HEK293 (cell line): Measurements from ENCODE around the gene GRK7.

Experiments
- SP2 ChIP-seq: fragments of 450-650 bp; formaldehyde crosslinking; IDR thresholded peaks from 2 replicates; pipeline ENCODE4 v1.5.1; 2016; ENCODE audit warnings: missing biosample characterization, missing genetic modification characterization
- TCF7L2 ChIP-seq: IDR thresholded peaks from 2 replicates; pipeline ENCODE4 v1.6.1; 2011; ENCODE audit warnings: low read depth, mild to moderate bottlenecking, inconsistent platforms, low read length, moderate library complexity, borderline replicate concordance
- ZEB2 ChIP-seq: fragments of 450-650 bp; formaldehyde crosslinking; IDR thresholded peaks from 2 replicates; pipeline ENCODE4 v1.5.1; 2016; ENCODE audit warnings: missing biosample characterization, missing genetic modification characterization
- ZFP41 ChIP-seq: fragments of 450-650 bp; formaldehyde crosslinking; IDR thresholded peaks from 2 replicates; pipeline ENCODE4 v1.5.1; 2016; ENCODE audit warnings: missing biosample characterization, missing genetic modification characterization, borderline replicate concordance
- ZNF302 ChIP-seq: fragments of 450-650 bp; formaldehyde crosslinking; IDR thresholded peaks from 2 replicates; pipeline ENCODE4 v1.5.1; 2016; ENCODE audit warnings: missing biosample characterization, missing genetic modification characterization, low read depth
- ZNF596 ChIP-seq: fragments of 450-650 bp; IDR thresholded peaks from 2 replicates; pipeline ENCODE4 v1.5.0; 2018; ENCODE audit warnings: missing biosample characterization, mild to moderate bottlenecking, missing genetic modification characterization, moderate library complexity
- TF ChIP-seq, protein P1 (sequence below): fragments of 450-650 bp; formaldehyde crosslinking; IDR thresholded peaks from 2 replicates; pipeline ENCODE4 v1.5.1; 2016; ENCODE audit warnings: missing biosample characterization, missing genetic modification characterization
- TF ChIP-seq, protein P2 (sequence below): fragments of 450-650 bp; formaldehyde crosslinking; IDR thresholded peaks from 2 replicates; pipeline ENCODE4 v1.5.1; 2016; ENCODE audit warnings: missing biosample characterization, missing genetic modification characterization, borderline replicate concordance
- TF ChIP-seq, protein P3 (sequence below): fragments of 450-650 bp; IDR thresholded peaks from 2 replicates; pipeline ENCODE4 v1.5.1; 2018; ENCODE audit warnings: missing biosample characterization, mild to moderate bottlenecking, missing genetic modification characterization
- TF ChIP-seq, protein P4 (sequence below): fragments of 450-650 bp; formaldehyde crosslinking; IDR thresholded peaks from 2 replicates; pipeline ENCODE4 v1.5.1; 2016; ENCODE audit warnings: missing biosample characterization, missing genetic modification characterization
- TF ChIP-seq, protein P5 (sequence below): fragments of 450-650 bp; formaldehyde crosslinking; IDR thresholded peaks from 2 replicates; pipeline ENCODE4 v1.5.1; 2016; ENCODE audit warnings: missing biosample characterization, missing genetic modification characterization

DNA sequence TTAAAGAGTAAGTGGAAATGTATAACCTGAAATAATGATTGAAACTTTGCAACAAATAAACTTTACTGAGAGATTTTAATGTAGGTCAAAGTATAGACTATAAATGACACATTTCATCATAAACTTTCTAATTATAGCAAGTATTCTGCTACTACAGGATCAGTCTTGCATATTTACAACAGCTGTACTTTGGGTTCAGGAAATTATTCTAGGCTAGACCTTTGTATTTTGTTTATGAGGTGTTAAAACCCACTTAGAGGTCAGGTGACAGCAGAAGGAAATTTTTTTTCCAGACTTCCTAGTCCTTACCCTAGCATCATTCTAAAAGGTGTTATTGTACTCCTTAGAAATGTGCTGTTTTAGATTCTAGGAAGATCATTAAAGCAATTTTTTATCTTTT, 22.9 kb upstream of the GRK7 start:
- TF ChIP-seq, protein P1, sequence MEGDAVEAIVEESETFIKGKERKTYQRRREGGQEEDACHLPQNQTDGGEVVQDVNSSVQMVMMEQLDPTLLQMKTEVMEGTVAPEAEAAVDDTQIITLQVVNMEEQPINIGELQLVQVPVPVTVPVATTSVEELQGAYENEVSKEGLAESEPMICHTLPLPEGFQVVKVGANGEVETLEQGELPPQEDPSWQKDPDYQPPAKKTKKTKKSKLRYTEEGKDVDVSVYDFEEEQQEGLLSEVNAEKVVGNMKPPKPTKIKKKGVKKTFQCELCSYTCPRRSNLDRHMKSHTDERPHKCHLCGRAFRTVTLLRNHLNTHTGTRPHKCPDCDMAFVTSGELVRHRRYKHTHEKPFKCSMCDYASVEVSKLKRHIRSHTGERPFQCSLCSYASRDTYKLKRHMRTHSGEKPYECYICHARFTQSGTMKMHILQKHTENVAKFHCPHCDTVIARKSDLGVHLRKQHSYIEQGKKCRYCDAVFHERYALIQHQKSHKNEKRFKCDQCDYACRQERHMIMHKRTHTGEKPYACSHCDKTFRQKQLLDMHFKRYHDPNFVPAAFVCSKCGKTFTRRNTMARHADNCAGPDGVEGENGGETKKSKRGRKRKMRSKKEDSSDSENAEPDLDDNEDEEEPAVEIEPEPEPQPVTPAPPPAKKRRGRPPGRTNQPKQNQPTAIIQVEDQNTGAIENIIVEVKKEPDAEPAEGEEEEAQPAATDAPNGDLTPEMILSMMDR (tag by site-specific recombination), result no peak
- TF ChIP-seq, protein P2, sequence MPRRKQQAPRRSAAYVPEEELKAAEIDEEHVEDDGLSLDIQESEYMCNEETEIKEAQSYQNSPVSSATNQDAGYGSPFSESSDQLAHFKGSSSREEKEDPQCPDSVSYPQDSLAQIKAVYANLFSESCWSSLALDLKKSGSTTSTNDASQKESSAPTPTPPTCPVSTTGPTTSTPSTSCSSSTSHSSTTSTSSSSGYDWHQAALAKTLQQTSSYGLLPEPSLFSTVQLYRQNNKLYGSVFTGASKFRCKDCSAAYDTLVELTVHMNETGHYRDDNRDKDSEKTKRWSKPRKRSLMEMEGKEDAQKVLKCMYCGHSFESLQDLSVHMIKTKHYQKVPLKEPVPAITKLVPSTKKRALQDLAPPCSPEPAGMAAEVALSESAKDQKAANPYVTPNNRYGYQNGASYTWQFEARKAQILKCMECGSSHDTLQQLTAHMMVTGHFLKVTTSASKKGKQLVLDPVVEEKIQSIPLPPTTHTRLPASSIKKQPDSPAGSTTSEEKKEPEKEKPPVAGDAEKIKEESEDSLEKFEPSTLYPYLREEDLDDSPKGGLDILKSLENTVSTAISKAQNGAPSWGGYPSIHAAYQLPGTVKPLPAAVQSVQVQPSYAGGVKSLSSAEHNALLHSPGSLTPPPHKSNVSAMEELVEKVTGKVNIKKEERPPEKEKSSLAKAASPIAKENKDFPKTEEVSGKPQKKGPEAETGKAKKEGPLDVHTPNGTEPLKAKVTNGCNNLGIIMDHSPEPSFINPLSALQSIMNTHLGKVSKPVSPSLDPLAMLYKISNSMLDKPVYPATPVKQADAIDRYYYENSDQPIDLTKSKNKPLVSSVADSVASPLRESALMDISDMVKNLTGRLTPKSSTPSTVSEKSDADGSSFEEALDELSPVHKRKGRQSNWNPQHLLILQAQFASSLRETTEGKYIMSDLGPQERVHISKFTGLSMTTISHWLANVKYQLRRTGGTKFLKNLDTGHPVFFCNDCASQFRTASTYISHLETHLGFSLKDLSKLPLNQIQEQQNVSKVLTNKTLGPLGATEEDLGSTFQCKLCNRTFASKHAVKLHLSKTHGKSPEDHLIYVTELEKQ (tag by site-specific recombination), result no peak
- TF ChIP-seq ZFP41 (tag by site-specific recombination) (no peak), ZNF302 (tag by site-specific recombination) (no peak), SP2 (tag by site-specific recombination) (no peak), ZEB2 (tag by site-specific recombination) (no peak), TCF7L2 (no peak), ZNF596 (no peak)
- TF ChIP-seq, protein P3, sequence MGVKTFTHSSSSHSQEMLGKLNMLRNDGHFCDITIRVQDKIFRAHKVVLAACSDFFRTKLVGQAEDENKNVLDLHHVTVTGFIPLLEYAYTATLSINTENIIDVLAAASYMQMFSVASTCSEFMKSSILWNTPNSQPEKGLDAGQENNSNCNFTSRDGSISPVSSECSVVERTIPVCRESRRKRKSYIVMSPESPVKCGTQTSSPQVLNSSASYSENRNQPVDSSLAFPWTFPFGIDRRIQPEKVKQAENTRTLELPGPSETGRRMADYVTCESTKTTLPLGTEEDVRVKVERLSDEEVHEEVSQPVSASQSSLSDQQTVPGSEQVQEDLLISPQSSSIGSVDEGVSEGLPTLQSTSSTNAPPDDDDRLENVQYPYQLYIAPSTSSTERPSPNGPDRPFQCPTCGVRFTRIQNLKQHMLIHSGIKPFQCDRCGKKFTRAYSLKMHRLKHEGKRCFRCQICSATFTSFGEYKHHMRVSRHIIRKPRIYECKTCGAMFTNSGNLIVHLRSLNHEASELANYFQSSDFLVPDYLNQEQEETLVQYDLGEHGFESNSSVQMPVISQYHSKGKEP, result no peak
- TF ChIP-seq, protein P4, sequence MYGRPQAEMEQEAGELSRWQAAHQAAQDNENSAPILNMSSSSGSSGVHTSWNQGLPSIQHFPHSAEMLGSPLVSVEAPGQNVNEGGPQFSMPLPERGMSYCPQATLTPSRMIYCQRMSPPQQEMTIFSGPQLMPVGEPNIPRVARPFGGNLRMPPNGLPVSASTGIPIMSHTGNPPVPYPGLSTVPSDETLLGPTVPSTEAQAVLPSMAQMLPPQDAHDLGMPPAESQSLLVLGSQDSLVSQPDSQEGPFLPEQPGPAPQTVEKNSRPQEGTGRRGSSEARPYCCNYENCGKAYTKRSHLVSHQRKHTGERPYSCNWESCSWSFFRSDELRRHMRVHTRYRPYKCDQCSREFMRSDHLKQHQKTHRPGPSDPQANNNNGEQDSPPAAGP, result no peak
- TF ChIP-seq, protein P5, sequence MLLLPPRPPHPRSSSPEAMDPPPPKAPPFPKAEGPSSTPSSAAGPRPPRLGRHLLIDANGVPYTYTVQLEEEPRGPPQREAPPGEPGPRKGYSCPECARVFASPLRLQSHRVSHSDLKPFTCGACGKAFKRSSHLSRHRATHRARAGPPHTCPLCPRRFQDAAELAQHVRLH (tag by site-specific recombination), result no peak
